Measurements from ENCODE around the gene CD274.

CD274 gene

GRCh38 chr9:5425006-5425628 lies 25.2 kb upstream of the CD274 start:
- peak; percentile 54; the same call in 1 of the 2 replicates for TF ChIP-seq CTCF (IDR thresholded peaks at IDR 0.05)

GRCh38 chr9:5427005-5427404 lies 23.3 kb upstream of the CD274 start:
- TF ChIP-seq CTCF (IDR thresholded peaks at IDR 0.05): no peak

GRCh38 chr9:5428172-5428571 lies 22.2 kb upstream of the CD274 start:
- no peak for TF ChIP-seq CTCF (IDR thresholded peaks at IDR 0.05)

- no peak; the same call in 1 of the 2 replicates for TF ChIP-seq CTCF (IDR thresholded peaks at IDR 0.05)
Measured at GRCh38 chr9:5428794-5429528, 21.4 kb upstream of the CD274 start.

- no peak for TF ChIP-seq CTCF (IDR thresholded peaks at IDR 0.05)
Measured at GRCh38 chr9:5429873-5430564, 20.3 kb upstream of the CD274 start.

- TF ChIP-seq CTCF (IDR thresholded peaks at IDR 0.05): no peak
Measured at GRCh38 chr9:5430912-5431311, 19.4 kb upstream of the CD274 start.

- no peak for TF ChIP-seq CTCF (IDR thresholded peaks at IDR 0.05)
Measured at GRCh38 chr9:5435912-5436311, 14.4 kb upstream of the CD274 start.
